ENCODE measurements around the gene OPN3. TPM values are rescaled to one million over a fixed set of nuclear protein-coding genes. Genes with fewer than 3 reads are reported as not detected.
A peak's percentile ranks its signal among the peaks of the same experiment; 100 is the strongest.

The OPN3 gene
- total RNA-seq, 1 donor from 2014 or later: 32.1 TPM

DNA sequence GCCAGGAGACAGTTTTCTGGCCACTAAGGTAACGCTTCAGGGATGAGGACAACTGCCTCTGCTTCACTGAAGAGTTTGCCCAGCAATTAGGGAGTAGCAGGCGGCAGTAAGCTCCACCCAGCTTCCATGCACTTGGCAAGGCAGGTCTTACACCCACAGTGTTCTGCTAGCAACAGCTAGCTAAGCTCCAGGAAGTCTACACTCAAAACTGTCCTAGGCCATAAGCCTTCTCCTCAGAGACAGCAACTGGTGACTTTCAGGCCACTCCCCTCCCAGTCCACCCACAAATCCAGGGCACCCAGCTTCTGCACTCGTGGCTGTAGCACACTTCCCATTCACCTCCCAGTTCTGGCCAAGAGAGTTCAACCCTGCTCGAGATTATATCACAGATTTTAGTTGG is 60.7 kb downstream of the OPN3 start:
- ATAC-seq (ENCODE audit: low read depth): no peak

DNA sequence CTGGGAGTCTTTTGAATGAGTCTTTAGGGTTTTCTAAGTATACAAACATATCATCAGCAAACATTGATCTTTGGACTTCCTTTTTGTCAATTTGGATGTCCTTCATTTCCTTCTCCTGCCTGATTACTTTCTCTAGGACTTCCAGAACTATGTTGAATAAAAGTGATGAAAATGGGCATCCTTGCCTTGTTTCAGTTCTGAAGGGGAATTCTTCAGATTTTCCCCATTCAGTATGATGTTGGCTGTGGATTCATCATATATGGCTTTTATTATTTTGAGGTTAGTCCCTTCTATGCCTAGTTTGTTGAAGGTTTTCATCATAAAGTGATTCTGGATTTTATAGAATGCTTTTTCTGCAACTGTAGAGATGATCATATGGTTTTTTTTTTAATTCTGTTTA is 66.0 kb downstream of the OPN3 start:
- TF ChIP-seq, protein P1, sequence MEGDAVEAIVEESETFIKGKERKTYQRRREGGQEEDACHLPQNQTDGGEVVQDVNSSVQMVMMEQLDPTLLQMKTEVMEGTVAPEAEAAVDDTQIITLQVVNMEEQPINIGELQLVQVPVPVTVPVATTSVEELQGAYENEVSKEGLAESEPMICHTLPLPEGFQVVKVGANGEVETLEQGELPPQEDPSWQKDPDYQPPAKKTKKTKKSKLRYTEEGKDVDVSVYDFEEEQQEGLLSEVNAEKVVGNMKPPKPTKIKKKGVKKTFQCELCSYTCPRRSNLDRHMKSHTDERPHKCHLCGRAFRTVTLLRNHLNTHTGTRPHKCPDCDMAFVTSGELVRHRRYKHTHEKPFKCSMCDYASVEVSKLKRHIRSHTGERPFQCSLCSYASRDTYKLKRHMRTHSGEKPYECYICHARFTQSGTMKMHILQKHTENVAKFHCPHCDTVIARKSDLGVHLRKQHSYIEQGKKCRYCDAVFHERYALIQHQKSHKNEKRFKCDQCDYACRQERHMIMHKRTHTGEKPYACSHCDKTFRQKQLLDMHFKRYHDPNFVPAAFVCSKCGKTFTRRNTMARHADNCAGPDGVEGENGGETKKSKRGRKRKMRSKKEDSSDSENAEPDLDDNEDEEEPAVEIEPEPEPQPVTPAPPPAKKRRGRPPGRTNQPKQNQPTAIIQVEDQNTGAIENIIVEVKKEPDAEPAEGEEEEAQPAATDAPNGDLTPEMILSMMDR (IDR thresholded peaks at IDR 0.05): no peak
- POLR2A ChIA-PET: no interaction called here
- H3K36me3 Mint-ChIP-seq (ENCODE audit: low read depth): peaks cover 95% of the 10 kb centered on the region
- no peak overlapping the region for H3K4me3 Mint-ChIP-seq
- peak overlapping the region; percentile 68 for H3K27ac Mint-ChIP-seq
- CTCF ChIA-PET: interaction anchor here (0.7 kb wide), 1 partner anchor 32 kb away, joined by 3 read pairs; no protein-coding TSS in a partner anchor
- H3K4me1 Mint-ChIP-seq: peaks cover 34% of the 10 kb centered on the region
- no peak for DNase-seq
- intact Hi-C loops (cut with micrococcal nuclease): no loop called here
- H3K9me3 Mint-ChIP-seq: peaks cover 18% of the 10 kb centered on the region
- ATAC-seq (ENCODE audit: low read depth): no peak
- no peaks in the 10 kb centered on the region for H3K27me3 Mint-ChIP-seq

More for the DNA sequence above, 60.7 kb downstream of the OPN3 start:
- Mint-ChIP-seq H3K36me3 (ENCODE audit: low read depth) (peaks cover 93% of the 10 kb centered on the region), H3K4me3 (no peak overlapping the region), H3K9me3 (peaks cover 15% of the 10 kb centered on the region), H3K27ac (peak overlapping the region; percentile 37), H3K27me3 (no peaks in the 10 kb centered on the region), H3K4me1 (peaks cover 19% of the 10 kb centered on the region)
- TF ChIP-seq, protein P1 (IDR thresholded peaks at IDR 0.05): no peak
- CTCF ChIA-PET: interaction anchor here (2.0 kb wide), 1 partner anchor 32 kb away, joined by 6 read pairs; no protein-coding TSS in a partner anchor
- no peak for DNase-seq
- intact Hi-C loops (cut with micrococcal nuclease): no loop called here
- POLR2A ChIA-PET: no interaction called here

DNA sequence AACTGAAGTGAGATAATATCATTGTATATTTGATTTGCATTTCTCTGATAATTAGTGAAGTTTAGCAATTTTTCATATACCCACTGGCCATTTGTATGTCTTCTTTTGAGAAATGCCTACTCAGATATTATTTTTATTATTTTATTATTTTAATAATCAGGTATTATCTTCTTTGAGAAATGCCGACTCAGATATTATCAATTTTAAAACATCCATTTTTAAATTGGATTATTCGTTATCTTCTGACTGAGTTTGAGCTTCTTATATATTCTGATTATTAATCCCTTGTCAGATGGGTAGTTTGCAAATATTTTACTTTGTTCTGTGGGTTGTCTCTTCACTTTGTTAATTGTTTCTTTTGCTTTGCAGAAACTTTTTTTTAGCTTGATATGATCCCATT is 70.3 kb downstream of the OPN3 start:
- H3K4me3 Mint-ChIP-seq: no peak overlapping the region
- H3K4me1 Mint-ChIP-seq: peaks cover 25% of the 10 kb centered on the region
- peaks cover 86% of the 10 kb centered on the region for H3K36me3 Mint-ChIP-seq (ENCODE audit: low read depth)
- ATAC-seq (ENCODE audit: low read depth) (no peak), DNase-seq (no peak)
- TF ChIP-seq, protein P1 (IDR thresholded peaks at IDR 0.05): no peak
- H3K27me3 Mint-ChIP-seq: no peaks in the 10 kb centered on the region
- intact Hi-C loops (cut with micrococcal nuclease): loop anchor here (5.0 kb wide), 1 partner anchor 38 kb away; the partner anchor contains the start of gene KMO
- ChIA-PET CTCF (no interaction called here), POLR2A (no interaction called here)
- H3K9me3 Mint-ChIP-seq: peaks cover 3% of the 10 kb centered on the region
- H3K27ac Mint-ChIP-seq: peak overlapping the region; percentile 47

DNA sequence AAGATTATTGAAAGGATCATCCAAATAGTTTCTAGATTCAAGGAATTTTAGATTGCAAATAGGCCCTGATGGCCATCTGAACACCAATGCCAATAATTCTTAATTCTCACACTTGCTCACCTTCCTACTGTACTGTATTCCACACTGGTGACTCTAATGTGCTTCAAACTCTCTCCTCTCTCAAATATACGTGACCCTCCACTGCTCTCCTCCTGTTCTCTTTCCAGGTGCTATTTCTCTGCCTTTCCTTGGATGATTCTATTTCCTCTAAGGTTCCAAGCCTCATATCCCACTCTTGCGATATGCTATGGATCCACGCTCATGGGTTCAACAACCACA is 79.4 kb downstream of the OPN3 start:
- POLR2A ChIA-PET: no interaction called here
- H3K9me3 Mint-ChIP-seq: no peaks in the 10 kb centered on the region
- intact Hi-C loops (cut with micrococcal nuclease): no loop called here
- peak overlapping the region; percentile 2 for H3K27ac Mint-ChIP-seq
- H3K27me3 Mint-ChIP-seq: no peaks in the 10 kb centered on the region
- H3K4me1 Mint-ChIP-seq: peaks cover 9% of the 10 kb centered on the region
- peaks cover 83% of the 10 kb centered on the region for H3K36me3 Mint-ChIP-seq (ENCODE audit: low read depth)
- CTCF ChIA-PET: interaction anchor here (0.6 kb wide), 1 partner anchor 10 kb away, joined by 3 read pairs; no protein-coding TSS in a partner anchor
- no peak for ATAC-seq (ENCODE audit: low read depth)
- TF ChIP-seq, protein P1 (IDR thresholded peaks at IDR 0.05): no peak
- no peak overlapping the region for H3K4me3 Mint-ChIP-seq
- DNase-seq: no peak

- Mint-ChIP-seq H3K9me3 (no peaks in the 10 kb centered on the region), H3K4me1 (peaks cover 11% of the 10 kb centered on the region), H3K27me3 (no peaks in the 10 kb centered on the region), H3K36me3 (ENCODE audit: low read depth) (peaks cover 82% of the 10 kb centered on the region), H3K4me3 (no peak overlapping the region), H3K27ac (no peak overlapping the region)
- ChIA-PET CTCF (no interaction called here), POLR2A (no interaction called here)
- intact Hi-C loops (cut with micrococcal nuclease): no loop called here
- DNase-seq: no peak
- no peak for ATAC-seq (ENCODE audit: low read depth)
- TF ChIP-seq, protein P1 (IDR thresholded peaks at IDR 0.05): no peak
Measured at GRCh38 chr1:241560146-241560848, 79.9 kb downstream of the OPN3 start.
